Liver (tissue), 3 donors: ENCODE results near the gene PCMTD2.

ENCODE experiments used
- CTCF ChIP-seq: fragments of 150-350 bp; IDR thresholded peaks from 2 replicates; pipeline ENCODE4 v1.5.1; 2017; ENCODE audit warnings: improper control_type of control experiment, low read depth, low read length; ENCODE audit not compliant: missing input control
- EGR1 ChIP-seq, 2 donors: IDR thresholded peaks; 2 replicates each; pipeline ENCODE4 v1.6.1; 2016 to 2018; ENCODE audit warnings: antibody characterized with exemption in 2 of 2, low read depth in 2 of 2
- FOXA1 ChIP-seq: IDR thresholded peaks from 2 replicates; pipeline ENCODE4 v1.6.1; 2016; ENCODE audit warnings: antibody characterized with exemption
- SP1 ChIP-seq: IDR thresholded peaks from 2 replicates; pipeline ENCODE4 v1.6.1; 2018; ENCODE audit warnings: antibody characterized with exemption, mild to moderate bottlenecking
- TAF1 ChIP-seq: conservative IDR thresholded peaks from 2 replicates; pipeline ENCODE4 v1.6.1; 2016; ENCODE audit warnings: antibody characterized with exemption, mild to moderate bottlenecking
- ZBTB33 ChIP-seq: IDR thresholded peaks from 2 replicates; pipeline ENCODE4 v1.6.1; 2016; ENCODE audit warnings: antibody characterized with exemption
- TF ChIP-seq, protein P1 (sequence below): IDR thresholded peaks from 2 replicates; pipeline ENCODE4 v1.6.1; 2016; ENCODE audit warnings: antibody characterized with exemption
- donor health status: healthy.
- donor health status: healthy.

DNA sequence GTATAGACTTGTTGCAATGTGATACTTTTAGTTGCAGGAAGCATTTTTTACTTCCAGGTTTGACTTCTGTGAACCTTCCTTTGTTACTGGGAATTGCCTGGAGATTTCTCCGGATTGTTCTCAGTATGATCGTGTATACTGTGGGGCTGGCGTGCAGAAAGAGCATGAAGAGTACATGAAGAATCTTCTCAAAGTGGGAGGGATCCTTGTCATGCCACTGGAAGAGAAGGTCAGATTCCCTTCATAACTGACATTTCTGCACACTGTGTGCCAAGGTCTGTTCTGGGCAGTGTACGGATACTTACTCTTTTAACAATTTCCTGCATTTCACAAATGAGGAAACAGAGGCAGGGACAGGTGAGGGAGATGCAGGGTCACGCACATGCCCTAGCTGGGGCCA is 9.7 kb downstream of the PCMTD2 start:
- TF ChIP-seq CTCF (no peak), EGR1 (IDR thresholded peaks at IDR 0.05; ENCODE audit: low read depth in 2 of 2) (no peak), SP1 (no peak), ZBTB33 (no peak), FOXA1 (no peak), TAF1 (no peak)
- TF ChIP-seq, protein P1, sequence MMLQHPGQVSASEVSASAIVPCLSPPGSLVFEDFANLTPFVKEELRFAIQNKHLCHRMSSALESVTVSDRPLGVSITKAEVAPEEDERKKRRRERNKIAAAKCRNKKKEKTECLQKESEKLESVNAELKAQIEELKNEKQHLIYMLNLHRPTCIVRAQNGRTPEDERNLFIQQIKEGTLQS = no peak
